Colonic mucosa (tissue), 4 donors: Measurements from ENCODE around the gene FGR. TPM values are rescaled to one million over a fixed set of nuclear protein-coding genes. Genes with fewer than 3 reads are reported as not detected.
"Not testable (repeated sequence)": the region's sequence is repeated elsewhere in the genome, so short reads cannot be mapped to it uniquely, and the experiment has no call there.

ENCODE experiments used
- DNase-seq: peaks from one replicate; pipeline ENCODE4 v3.0.0-alpha.2; 2020
- H3K27ac ChIP-seq: fragments of 200-600 bp; one replicate; pipeline ENCODE4 v1.8.0; 2021
- H3K27me3 ChIP-seq: fragments of 200-600 bp; one replicate; pipeline ENCODE4 v1.8.0; 2021
- H3K36me3 ChIP-seq: fragments of 200-600 bp; one replicate; pipeline ENCODE4 v1.8.0; 2021
- H3K4me1 ChIP-seq: fragments of 200-600 bp; one replicate; pipeline ENCODE4 v1.8.0; 2021; ENCODE audit warnings: mild to moderate bottlenecking
- H3K4me3 ChIP-seq: fragments of 200-600 bp; one replicate; pipeline ENCODE4 v1.8.0; 2021
- H3K9ac ChIP-seq, 2 donors: one replicate each; pipeline ENCODE4 v1.7.0; 2013; ENCODE audit warnings: control low read depth in 2 of 2, low read depth in 2 of 2, low read length in 2 of 2
- H3K9me3 ChIP-seq: fragments of 200-600 bp; one replicate; pipeline ENCODE4 v1.8.0; 2021
- CTCF ChIP-seq: fragments of 200-600 bp; IDR thresholded peaks from one replicate; pipeline ENCODE4 v1.8.0; 2022; ENCODE audit warnings: antibody characterized with exemption, mild to moderate bottlenecking
- intact Hi-C: fragments of 100-400 bp; cut with DNase I; formaldehyde crosslinking; loops from one replicate; pipeline ENCODE4 v1.14.1; 2022
- total RNA-seq, 2 donors: library from RNA; stranded (reverse); fragmentation: NEBNext Ultra II Directional in 1 of 2; extraction: Animal tissue kit (Norgen Biotek cat#: 25700) in 1 of 2; gene quantifications; one replicate each; pipeline ENCODE4 v1.2.1, GENCODE V29; 2021
- donor health status: healthy.
- donor health status: DM: no; HTN: no; CAD: no.
- donor health status: DM: no; HTN: no; CAD: no.

FGR gene
- total RNA-seq, 2 donors from 2014 or later: 1.4 to 2.0 TPM

GRCh38 chr1:27633298-27633610 is 1.7 kb downstream of the FGR start:
- no peaks in the 10 kb centered on the region for H3K9me3 ChIP-seq
- no peaks in the 10 kb centered on the region for H3K36me3 ChIP-seq
- peaks cover 23% of the 10 kb centered on the region for H3K27me3 ChIP-seq
- peak overlapping the region; percentile 23 for H3K27ac ChIP-seq
- intact Hi-C loops: no loop called here
- no peak for TF ChIP-seq CTCF
- no peaks in the 10 kb centered on the region for H3K4me1 ChIP-seq
- H3K9ac ChIP-seq: no peak overlapping the region
- DNase-seq: no peak
- H3K4me3 ChIP-seq: no peak overlapping the region

GRCh38 chr1:27632387-27633297 is 2.3 kb downstream of the FGR start:
- DNase-seq: no peak
- no peak for TF ChIP-seq CTCF
- Histone ChIP-seq H3K9ac (no peak overlapping the region), H3K36me3 (no peaks in the 10 kb centered on the region), H3K4me3 (no peak overlapping the region), H3K27me3 (peaks cover 23% of the 10 kb centered on the region), H3K4me1 (no peaks in the 10 kb centered on the region), H3K27ac (peak overlapping the region; percentile 23), H3K9me3 (no peaks in the 10 kb centered on the region)
- intact Hi-C loops: no loop called here

- H3K4me3 ChIP-seq: no peak overlapping the region
- no peak overlapping the region for H3K9ac ChIP-seq
- no peaks in the 10 kb centered on the region for H3K36me3 ChIP-seq
- H3K4me1 ChIP-seq: no peaks in the 10 kb centered on the region
- peak overlapping the region; percentile 47 for H3K27ac ChIP-seq
- H3K27me3 ChIP-seq: peaks cover 23% of the 10 kb centered on the region
- no peaks in the 10 kb centered on the region for H3K9me3 ChIP-seq
- intact Hi-C loops: no loop called here
- no peak for DNase-seq
- TF ChIP-seq CTCF: no peak
These were observed 4.0 kb downstream of the FGR start for GRCh38 chr1:27630859-27631491.

- TF ChIP-seq CTCF: no peak
- Histone ChIP-seq H3K9me3 (no peaks in the 10 kb centered on the region), H3K27ac (no peak overlapping the region), H3K4me1 (no peaks in the 10 kb centered on the region), H3K4me3 (no peak overlapping the region), H3K27me3 (peaks cover 7% of the 10 kb centered on the region), H3K9ac (no peak overlapping the region), H3K36me3 (no peaks in the 10 kb centered on the region)
- intact Hi-C loops: no loop called here
- no peak for DNase-seq
These were observed 6.3 kb downstream of the FGR start for GRCh38 chr1:27628712-27629111.

GRCh38 chr1:27627733-27628132 is 7.3 kb downstream of the FGR start:
- H3K9ac ChIP-seq, H3K4me1 ChIP-seq, H3K9me3 ChIP-seq, intact Hi-C loops, H3K27ac ChIP-seq, DNase-seq, H3K27me3 ChIP-seq, H3K4me3 ChIP-seq, H3K36me3 ChIP-seq: not testable (repeated sequence)

- TF ChIP-seq CTCF: no peak
- no peaks in the 10 kb centered on the region for H3K36me3 ChIP-seq
- intact Hi-C loops: no loop called here
- DNase-seq: no peak
- H3K9me3 ChIP-seq: no peaks in the 10 kb centered on the region
- H3K9ac ChIP-seq: no peak overlapping the region
- H3K4me1 ChIP-seq: no peaks in the 10 kb centered on the region
- H3K4me3 ChIP-seq: no peak overlapping the region
- no peak overlapping the region for H3K27ac ChIP-seq
- H3K27me3 ChIP-seq: no peaks in the 10 kb centered on the region
These were observed 7.9 kb downstream of the FGR start for GRCh38 chr1:27627061-27627460.
